Caki2 (cell line): ENCODE data around the gene HSBP1L1. TPM values are rescaled to one million over a fixed set of nuclear protein-coding genes. Genes with fewer than 3 reads are reported as not detected.
"Not testable (repeated sequence)": the region's sequence is repeated elsewhere in the genome, so short reads cannot be mapped to it uniquely, and the experiment has no call there.

ENCODE experiments used
- DNase-seq: peaks from one replicate; pipeline ENCODE4 v3.0.0-alpha.2; 2015; ENCODE audit warnings: low read depth
- in situ Hi-C: cut with HindIII; loops from 2 replicates; pipeline ENCODE4 v1.10.0; 2016; ENCODE audit warnings: low sequenced_read_pairs, low pct_unique_long_range_greater_than_20kb, mixed read lengths
- total RNA-seq: library from RNA; depleted of rRNA; stranded (reverse); fragments of >200 nt; shearing (Covaris generic); gene quantifications from 2 replicates; pipeline ENCODE4 v1.2.3, GENCODE V29; 2014; ENCODE audit warnings: low replicate concordance; rRNA removed

The HSBP1L1 gene
- total RNA-seq, 1 experiment from 2014 or later: 7.7 TPM

DNA sequence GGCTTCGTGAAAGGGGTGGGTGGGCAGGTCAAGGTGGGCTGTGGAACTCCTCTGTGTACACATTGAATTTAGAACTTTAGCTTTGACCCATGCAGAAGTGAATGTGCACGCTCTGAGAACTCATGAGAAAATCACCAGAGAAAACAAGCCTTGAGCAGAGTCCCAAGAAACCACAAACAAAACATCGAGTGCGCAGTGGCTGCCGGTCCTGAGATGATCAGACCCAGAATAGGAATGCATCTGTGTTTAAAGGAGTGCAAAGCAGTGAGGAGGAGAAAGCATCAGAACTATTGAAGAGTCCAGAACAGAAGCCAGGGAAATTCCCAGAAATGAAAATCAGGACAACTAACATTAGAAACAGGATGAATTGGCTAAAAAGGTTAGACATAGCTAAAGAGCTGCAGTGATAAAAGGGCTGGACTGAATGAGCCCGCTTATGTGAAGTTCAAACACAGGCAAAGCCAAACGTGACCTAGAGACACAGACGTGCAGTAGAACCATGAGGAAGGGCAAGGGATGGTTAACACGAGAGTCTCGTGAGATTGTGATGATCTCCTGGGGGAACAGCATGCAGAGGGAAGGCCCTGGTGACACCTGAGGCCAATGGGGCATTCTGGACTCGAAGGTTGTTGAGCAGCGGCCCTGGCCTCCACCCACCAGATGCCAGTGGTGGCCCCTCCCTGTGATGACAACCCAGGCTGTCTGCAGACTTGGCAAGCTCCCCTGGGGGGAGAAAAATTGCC, 40.3 kb downstream of the HSBP1L1 start:
- no peak for DNase-seq
- in situ Hi-C loops: no loop called here

DNA sequence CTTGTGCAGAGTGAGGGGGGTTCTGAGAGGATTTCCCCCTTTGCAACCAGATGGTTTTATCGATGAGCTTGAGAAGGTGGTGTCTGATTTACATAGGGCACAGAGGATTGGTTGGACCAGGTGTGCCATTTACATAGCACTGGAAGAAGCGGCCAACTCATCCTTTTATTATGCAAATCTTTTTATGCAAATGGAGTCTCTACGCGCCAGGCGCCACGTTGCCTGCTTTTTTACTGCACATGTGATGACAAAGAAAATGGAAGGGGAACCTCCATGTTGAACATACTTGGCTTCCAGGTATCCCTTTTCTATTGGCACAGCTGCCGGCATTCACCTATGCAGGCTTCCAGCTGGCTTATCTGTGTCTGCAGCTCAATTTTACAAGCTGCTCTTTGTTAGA, 42.3 kb downstream of the HSBP1L1 start:
- in situ Hi-C loops: no loop called here
- no peak for DNase-seq

DNA sequence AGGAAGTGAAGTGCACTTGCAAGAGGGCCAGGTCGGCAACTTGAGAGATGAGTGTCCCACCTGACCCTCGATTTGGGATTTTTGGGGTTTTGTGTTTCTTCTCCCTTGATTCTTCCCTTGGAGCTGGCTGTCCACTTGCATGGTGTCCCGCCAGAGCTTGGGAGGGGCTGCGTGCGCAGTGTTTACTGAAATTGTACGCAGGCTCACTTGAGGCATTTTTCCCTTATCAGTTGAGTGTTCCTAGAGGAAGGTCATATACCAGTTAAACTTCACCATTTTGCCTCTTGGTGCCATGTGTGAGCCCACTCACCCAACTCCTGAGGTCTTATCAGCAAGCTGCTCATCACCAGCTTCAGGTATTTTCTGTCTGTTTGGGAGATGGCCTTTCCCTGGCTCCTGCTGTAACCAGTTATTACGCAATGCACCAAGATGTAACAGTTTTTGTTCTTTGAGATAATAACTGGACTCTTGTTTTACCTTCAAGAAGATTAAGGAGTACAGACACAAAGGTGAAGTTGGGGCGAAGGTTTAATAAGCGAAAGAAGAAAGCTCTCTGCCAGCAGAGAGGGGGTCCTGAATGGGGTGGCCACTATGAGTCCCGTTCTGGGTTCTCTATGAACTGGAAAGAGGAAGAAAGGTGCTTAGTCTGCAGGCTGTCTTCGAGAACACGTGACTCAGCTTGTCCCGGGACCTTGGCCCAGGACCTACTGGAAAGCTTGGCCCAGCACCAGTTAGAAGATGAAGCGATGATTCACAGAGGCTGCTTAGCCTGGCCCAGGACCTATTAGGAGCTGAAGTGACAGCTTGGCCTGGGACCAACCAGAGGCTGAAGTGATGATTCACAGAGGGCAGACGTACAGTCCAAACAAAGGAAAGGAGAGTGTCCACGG, 45.5 kb downstream of the HSBP1L1 start:
- in situ Hi-C loops: no loop called here
- peak; percentile 66 for DNase-seq

DNA sequence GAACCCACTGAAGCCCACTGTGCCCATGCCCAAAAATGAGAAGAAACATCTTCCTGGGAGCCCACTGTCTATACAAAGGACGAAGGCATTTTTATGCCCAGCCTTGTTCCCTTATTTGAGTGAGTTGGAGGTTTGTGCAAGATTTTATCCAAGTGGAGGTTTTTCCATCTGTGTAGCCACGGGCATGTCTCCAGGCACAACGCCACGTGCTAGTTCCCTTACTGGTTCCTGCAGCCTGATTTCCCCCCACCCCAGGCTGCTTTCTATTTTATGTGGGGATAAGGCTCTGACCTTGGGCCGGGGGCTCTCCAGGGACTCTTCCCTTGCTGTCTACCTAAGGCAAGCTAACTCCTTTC, 46.1 kb downstream of the HSBP1L1 start:
- in situ Hi-C loops: no loop called here

DNA sequence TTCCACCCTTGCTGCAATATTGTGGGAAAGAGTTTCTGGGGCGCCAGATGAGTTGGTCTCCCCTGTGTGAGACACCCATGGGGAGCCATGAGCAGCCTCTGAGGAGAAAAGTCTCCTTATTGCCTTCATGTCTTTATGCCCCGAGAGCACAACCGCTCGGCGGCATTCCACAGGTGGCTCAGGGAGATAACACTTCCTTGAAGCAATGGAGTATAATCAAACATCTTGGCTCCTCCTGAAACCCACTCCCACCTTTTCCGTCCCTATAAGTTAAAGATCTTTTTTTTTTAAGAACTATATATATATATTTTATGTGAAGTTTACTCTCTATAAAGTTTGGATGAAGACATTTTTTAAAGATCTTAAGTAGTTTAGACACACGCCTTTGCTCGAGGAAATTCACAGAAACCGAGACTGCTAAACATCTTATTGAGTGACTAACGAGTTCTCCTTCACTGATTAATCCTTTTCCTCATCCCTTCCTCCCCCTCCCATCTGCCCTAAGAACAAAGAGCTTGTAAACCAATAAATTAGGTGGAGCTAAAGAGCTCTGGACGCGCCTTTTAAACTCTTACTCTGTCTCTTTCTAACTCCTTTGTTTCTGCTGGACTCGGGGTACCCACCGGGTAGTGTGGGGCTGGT, 47.2 kb downstream of the HSBP1L1 start:
- DNase-seq, in situ Hi-C loops: not testable (repeated sequence)

More for the DNA sequence above, 46.1 kb downstream of the HSBP1L1 start:
- no peak for DNase-seq

DNA sequence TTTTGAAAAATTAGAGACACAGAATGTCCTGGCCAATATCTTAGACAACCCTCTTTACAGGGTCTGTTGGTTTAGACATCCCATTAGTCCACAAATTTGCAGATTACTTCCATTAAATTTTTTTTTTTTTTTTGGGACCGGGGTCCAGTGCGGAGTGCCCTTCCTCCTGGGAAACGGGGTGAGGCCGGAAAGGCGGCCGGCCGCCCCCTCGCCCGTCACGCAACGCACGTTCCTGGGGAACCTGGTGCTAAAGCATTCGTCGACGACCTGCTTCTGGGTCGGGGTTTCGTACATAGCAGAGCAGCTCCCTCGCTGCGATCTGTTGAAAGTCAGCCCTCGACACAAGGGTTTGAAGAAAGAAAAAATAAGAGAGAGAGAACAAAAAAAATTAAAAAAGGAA, 48.3 kb downstream of the HSBP1L1 start:
- DNase-seq: no peak
- in situ Hi-C loops: no loop called here

Other genes starting within 250 kb of the HSBP1L1 start
- gene KCNG2, start 166.7 kb upstream of the HSBP1L1 start, total RNA-seq: not detected in 2 replicates
- gene SLC66A2, start 13.0 kb upstream of the HSBP1L1 start, total RNA-seq: 14.4 and 18.0 TPM in 2 replicates
- gene TXNL4A, start 23.9 kb downstream of the HSBP1L1 start, total RNA-seq: 120 and 227 TPM in 2 replicates
- 8.7 and 19.9 TPM in 2 replicates for gene RBFA, start 69.8 kb downstream of the HSBP1L1 start, total RNA-seq
- gene ADNP2, start 144.6 kb downstream of the HSBP1L1 start, total RNA-seq: 8.1 and 10.5 TPM in 2 replicates